ENCODE measurements around the gene NPPB. TPM values are rescaled to one million over a fixed set of nuclear protein-coding genes. Genes with fewer than 3 reads are reported as not detected.

Gene NPPB
- total and polyA plus RNA-seq, 2 experiments from 2014 or later = 0.95 TPM; not detected in 1

DNA sequence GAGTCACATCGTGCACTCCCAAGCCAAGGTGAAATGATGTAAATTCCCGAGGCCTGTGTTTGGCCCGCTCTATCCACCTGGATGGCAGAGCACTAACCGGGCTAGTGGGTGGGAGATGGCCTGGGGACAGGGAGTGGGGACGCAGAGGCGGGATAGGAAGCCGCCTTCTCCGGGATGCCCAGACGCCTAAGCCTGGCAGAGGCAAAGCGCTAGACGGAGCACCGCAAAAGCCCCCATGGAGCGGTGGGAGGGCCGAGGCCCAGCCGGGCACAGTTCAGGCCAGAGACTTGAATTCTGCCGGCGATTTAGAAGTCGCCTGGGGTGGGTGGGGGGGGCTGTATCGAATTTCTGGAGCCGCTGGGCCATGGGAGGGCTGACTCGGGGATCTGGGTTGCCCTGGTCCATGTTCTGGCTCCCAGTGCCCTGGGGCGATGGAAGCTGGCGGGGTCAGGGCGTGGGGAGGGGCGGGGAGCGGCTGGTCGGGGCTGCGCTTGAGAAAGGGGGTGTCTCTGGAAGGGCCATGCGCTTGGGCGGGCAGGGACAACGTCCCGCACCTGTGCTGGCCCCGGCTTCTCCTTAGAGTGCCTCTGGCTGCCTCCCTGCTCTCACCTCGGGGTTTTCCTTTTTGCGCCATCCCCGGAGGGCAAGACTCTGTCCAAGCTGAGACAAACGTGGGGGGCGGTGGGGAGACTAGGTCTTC is 39.5 kb upstream of the NPPB start:
- H3K4me1 Mint-ChIP-seq = peaks cover 7% of the 10 kb centered on the region
- no peaks in the 10 kb centered on the region for H4K20me1 ChIP-seq (replicated peaks; ENCODE audit: insufficient read depth)
- ATAC-seq (peak; percentile 36), DNase-seq (ENCODE audit: low spot score) (peak; percentile 44)
- no peaks in the 10 kb centered on the region for H3K9me3 Mint-ChIP-seq
- no peak overlapping the region for H3K4me3 Mint-ChIP-seq
- H3F3A ChIP-seq (replicated peaks; ENCODE audit: low read depth) = peaks cover 5% of the 10 kb centered on the region; the same call in 1 of the 2 replicates
- H3K4me2 ChIP-seq = peak overlapping the region; percentile 85
- H3K4me1 ChIP-seq (ENCODE audit: insufficient read depth) = peaks cover 9% of the 10 kb centered on the region; the same call in 1 of the 2 replicates
- H3K9me2 ChIP-seq (ENCODE audit: insufficient read depth) = no peaks in the 10 kb centered on the region
- H3K27me3 Mint-ChIP-seq (ENCODE audit: insufficient read depth, low read depth, poor library complexity) = peaks cover 6% of the 10 kb centered on the region
- H3K79me2 ChIP-seq (replicated peaks; ENCODE audit: insufficient read depth) = no peaks in the 10 kb centered on the region
- H2AFZ ChIP-seq = peak overlapping the region; percentile 52; the same call in 1 of the 2 replicates
- H3K27ac ChIP-seq (ENCODE audit: low read depth) = no peak overlapping the region
- no peaks in the 10 kb centered on the region for H3K36me3 Mint-ChIP-seq (ENCODE audit: low read depth)
- no peak overlapping the region for H3K27ac Mint-ChIP-seq
- H3K27me3 ChIP-seq (ENCODE audit: insufficient read depth) = 0 out of 2 replicates have a peak, but pooled peaks cover 3% of the 10 kb centered on the region
- TF ChIP-seq, protein P1, sequence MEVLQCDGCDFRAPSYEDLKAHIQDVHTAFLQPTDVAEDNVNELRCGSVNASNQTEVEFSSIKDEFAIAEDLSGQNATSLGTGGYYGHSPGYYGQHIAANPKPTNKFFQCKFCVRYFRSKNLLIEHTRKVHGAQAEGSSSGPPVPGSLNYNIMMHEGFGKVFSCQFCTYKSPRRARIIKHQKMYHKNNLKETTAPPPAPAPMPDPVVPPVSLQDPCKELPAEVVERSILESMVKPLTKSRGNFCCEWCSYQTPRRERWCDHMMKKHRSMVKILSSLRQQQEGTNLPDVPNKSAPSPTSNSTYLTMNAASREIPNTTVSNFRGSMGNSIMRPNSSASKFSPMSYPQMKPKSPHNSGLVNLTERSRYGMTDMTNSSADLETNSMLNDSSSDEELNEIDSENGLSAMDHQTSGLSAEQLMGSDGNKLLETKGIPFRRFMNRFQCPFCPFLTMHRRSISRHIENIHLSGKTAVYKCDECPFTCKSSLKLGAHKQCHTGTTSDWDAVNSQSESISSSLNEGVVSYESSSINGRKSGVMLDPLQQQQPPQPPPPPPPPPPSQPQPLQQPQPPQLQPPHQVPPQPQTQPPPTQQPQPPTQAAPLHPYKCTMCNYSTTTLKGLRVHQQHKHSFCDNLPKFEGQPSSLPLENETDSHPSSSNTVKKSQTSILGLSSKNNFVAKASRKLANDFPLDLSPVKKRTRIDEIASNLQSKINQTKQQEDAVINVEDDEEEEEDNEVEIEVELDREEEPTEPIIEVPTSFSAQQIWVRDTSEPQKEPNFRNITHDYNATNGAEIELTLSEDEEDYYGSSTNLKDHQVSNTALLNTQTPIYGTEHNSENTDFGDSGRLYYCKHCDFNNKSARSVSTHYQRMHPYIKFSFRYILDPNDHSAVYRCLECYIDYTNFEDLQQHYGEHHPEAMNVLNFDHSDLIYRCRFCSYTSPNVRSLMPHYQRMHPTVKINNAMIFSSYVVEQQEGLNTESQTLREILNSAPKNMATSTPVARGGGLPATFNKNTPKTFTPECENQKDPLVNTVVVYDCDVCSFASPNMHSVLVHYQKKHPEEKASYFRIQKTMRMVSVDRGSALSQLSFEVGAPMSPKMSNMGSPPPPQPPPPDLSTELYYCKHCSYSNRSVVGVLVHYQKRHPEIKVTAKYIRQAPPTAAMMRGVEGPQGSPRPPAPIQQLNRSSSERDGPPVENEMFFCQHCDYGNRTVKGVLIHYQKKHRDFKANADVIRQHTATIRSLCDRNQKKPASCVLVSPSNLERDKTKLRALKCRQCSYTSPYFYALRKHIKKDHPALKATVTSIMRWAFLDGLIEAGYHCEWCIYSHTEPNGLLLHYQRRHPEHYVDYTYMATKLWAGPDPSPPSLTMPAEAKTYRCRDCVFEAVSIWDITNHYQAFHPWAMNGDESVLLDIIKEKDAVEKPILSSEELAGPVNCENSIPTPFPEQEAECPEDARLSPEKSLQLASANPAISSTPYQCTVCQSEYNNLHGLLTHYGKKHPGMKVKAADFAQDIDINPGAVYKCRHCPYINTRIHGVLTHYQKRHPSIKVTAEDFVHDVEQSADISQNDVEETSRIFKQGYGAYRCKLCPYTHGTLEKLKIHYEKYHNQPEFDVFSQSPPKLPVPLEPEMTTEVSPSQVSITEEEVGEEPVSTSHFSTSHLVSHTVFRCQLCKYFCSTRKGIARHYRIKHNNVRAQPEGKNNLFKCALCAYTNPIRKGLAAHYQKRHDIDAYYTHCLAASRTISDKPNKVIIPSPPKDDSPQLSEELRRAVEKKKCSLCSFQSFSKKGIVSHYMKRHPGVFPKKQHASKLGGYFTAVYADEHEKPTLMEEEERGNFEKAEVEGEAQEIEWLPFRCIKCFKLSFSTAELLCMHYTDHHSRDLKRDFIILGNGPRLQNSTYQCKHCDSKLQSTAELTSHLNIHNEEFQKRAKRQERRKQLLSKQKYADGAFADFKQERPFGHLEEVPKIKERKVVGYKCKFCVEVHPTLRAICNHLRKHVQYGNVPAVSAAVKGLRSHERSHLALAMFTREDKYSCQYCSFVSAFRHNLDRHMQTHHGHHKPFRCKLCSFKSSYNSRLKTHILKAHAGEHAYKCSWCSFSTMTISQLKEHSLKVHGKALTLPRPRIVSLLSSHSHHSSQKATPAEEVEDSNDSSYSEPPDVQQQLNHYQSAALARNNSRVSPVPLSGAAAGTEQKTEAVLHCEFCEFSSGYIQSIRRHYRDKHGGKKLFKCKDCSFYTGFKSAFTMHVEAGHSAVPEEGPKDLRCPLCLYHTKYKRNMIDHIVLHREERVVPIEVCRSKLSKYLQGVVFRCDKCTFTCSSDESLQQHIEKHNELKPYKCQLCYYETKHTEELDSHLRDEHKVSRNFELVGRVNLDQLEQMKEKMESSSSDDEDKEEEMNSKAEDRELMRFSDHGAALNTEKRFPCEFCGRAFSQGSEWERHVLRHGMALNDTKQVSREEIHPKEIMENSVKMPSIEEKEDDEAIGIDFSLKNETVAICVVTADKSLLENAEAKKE (CRISPR knock-in tag; IDR thresholded peaks at IDR 0.05) = no peak
- no peak for TF ChIP-seq NANOG (IDR thresholded peaks at IDR 0.05; ENCODE audit: borderline replicate concordance)
- TF ChIP-seq, protein P2, sequence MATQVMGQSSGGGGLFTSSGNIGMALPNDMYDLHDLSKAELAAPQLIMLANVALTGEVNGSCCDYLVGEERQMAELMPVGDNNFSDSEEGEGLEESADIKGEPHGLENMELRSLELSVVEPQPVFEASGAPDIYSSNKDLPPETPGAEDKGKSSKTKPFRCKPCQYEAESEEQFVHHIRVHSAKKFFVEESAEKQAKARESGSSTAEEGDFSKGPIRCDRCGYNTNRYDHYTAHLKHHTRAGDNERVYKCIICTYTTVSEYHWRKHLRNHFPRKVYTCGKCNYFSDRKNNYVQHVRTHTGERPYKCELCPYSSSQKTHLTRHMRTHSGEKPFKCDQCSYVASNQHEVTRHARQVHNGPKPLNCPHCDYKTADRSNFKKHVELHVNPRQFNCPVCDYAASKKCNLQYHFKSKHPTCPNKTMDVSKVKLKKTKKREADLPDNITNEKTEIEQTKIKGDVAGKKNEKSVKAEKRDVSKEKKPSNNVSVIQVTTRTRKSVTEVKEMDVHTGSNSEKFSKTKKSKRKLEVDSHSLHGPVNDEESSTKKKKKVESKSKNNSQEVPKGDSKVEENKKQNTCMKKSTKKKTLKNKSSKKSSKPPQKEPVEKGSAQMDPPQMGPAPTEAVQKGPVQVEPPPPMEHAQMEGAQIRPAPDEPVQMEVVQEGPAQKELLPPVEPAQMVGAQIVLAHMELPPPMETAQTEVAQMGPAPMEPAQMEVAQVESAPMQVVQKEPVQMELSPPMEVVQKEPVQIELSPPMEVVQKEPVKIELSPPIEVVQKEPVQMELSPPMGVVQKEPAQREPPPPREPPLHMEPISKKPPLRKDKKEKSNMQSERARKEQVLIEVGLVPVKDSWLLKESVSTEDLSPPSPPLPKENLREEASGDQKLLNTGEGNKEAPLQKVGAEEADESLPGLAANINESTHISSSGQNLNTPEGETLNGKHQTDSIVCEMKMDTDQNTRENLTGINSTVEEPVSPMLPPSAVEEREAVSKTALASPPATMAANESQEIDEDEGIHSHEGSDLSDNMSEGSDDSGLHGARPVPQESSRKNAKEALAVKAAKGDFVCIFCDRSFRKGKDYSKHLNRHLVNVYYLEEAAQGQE (IDR thresholded peaks at IDR 0.05; ENCODE audit: unreplicated experiment) = no peak
- TF ChIP-seq CREB1 (CRISPR knock-in tag; IDR thresholded peaks at IDR 0.05; ENCODE audit: low read depth) = no peak
- TF ChIP-seq, protein P3, sequence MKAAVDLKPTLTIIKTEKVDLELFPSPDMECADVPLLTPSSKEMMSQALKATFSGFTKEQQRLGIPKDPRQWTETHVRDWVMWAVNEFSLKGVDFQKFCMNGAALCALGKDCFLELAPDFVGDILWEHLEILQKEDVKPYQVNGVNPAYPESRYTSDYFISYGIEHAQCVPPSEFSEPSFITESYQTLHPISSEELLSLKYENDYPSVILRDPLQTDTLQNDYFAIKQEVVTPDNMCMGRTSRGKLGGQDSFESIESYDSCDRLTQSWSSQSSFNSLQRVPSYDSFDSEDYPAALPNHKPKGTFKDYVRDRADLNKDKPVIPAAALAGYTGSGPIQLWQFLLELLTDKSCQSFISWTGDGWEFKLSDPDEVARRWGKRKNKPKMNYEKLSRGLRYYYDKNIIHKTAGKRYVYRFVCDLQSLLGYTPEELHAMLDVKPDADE (IDR thresholded peaks at IDR 0.05) = no peak
- no peak for TF ChIP-seq EZH2 (IDR thresholded peaks at IDR 0.05; ENCODE audit: low read depth, unreplicated experiment)
- TF ChIP-seq, protein P4, sequence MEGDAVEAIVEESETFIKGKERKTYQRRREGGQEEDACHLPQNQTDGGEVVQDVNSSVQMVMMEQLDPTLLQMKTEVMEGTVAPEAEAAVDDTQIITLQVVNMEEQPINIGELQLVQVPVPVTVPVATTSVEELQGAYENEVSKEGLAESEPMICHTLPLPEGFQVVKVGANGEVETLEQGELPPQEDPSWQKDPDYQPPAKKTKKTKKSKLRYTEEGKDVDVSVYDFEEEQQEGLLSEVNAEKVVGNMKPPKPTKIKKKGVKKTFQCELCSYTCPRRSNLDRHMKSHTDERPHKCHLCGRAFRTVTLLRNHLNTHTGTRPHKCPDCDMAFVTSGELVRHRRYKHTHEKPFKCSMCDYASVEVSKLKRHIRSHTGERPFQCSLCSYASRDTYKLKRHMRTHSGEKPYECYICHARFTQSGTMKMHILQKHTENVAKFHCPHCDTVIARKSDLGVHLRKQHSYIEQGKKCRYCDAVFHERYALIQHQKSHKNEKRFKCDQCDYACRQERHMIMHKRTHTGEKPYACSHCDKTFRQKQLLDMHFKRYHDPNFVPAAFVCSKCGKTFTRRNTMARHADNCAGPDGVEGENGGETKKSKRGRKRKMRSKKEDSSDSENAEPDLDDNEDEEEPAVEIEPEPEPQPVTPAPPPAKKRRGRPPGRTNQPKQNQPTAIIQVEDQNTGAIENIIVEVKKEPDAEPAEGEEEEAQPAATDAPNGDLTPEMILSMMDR (conservative IDR thresholded peaks at IDR 0.05; ENCODE audit: low read depth in 2 of 2) = no peak
- TF ChIP-seq ZNF114 (CRISPR knock-in tag; IDR thresholded peaks at IDR 0.05) = no peak
- TF ChIP-seq POLR2AphosphoS5 (IDR thresholded peaks at IDR 0.05; ENCODE audit: low read depth) = no peak
- TF ChIP-seq JUNB (IDR thresholded peaks at IDR 0.05; ENCODE audit: unreplicated experiment) = no peak
- H3K36me3 ChIP-seq (ENCODE audit: insufficient read depth) = no peaks in the 10 kb centered on the region
- peak overlapping the region; percentile 52 for H3K4me3 ChIP-seq

Data from GM23338 (cell line).